ENCODE results near the gene PDCL2.
"Not testable (repeated sequence)": the region's sequence is repeated elsewhere in the genome, so short reads cannot be mapped to it uniquely, and the experiment has no call there.

The PDCL2 gene
- 0 reads per million in 2 donors for total RNA-seq

GRCh38 chr4:55592014-55592413 lies at the start of gene PDCL2:
Gene PDCL2, minus strand, starts transcription at chr4:55592245. Its CDS starts 136 bp downstream, at chr4:55592109.
- DNase-seq: no peak

GRCh38 chr4:55637272-55637820 lies 45.3 kb upstream of the PDCL2 start:
- DNase-seq: no peak

- no peak for DNase-seq
Observed at GRCh38 chr4:55636656-55636999, 44.6 kb upstream of the PDCL2 start.

GRCh38 chr4:55635741-55636655 lies 44.0 kb upstream of the PDCL2 start, which contains the start of gene NMU:
Gene NMU, minus strand, starts transcription at chr4:55636298. Its CDS starts 106 bp downstream, at chr4:55636192.
- peak in 2 of 5 experiments; percentile 12 to 62 for DNase-seq

GRCh38 chr4:55635282-55635681 lies 43.2 kb upstream of the PDCL2 start:
- DNase-seq: no peak

- no peak for DNase-seq
Observed at GRCh38 chr4:55634417-55635128, 42.5 kb upstream of the PDCL2 start.

GRCh38 chr4:55633903-55634302 lies 41.9 kb upstream of the PDCL2 start:
- no peak for DNase-seq

GRCh38 chr4:55625835-55626234 lies 33.8 kb upstream of the PDCL2 start:
- no peak for DNase-seq

- not testable (repeated sequence) for DNase-seq
Observed at GRCh38 chr4:55624063-55624462, 32.0 kb upstream of the PDCL2 start.

GRCh38 chr4:55618546-55619143 lies 26.6 kb upstream of the PDCL2 start:
- DNase-seq: no peak

- DNase-seq: peak in 1 of 5 experiments; percentile 53
Observed at GRCh38 chr4:55617587-55618197, 25.6 kb upstream of the PDCL2 start.

- DNase-seq: no peak
Observed at GRCh38 chr4:55615008-55615407, 23.0 kb upstream of the PDCL2 start.

- no peak for DNase-seq
Observed at GRCh38 chr4:55613621-55614020, 21.6 kb upstream of the PDCL2 start.

GRCh38 chr4:55612341-55612740 lies 20.3 kb upstream of the PDCL2 start:
- DNase-seq: no peak

GRCh38 chr4:55611358-55612059 lies 19.5 kb upstream of the PDCL2 start:
- DNase-seq: no peak

- DNase-seq: no peak
Observed at GRCh38 chr4:55610381-55610780, 18.3 kb upstream of the PDCL2 start.

GRCh38 chr4:55609393-55609866 lies 17.4 kb upstream of the PDCL2 start:
- DNase-seq: no peak

GRCh38 chr4:55608591-55608990 lies 16.5 kb upstream of the PDCL2 start:
- DNase-seq: no peak

GRCh38 chr4:55604996-55605395 lies 13.0 kb upstream of the PDCL2 start:
- no peak for DNase-seq

GRCh38 chr4:55600640-55601039 lies 8.6 kb upstream of the PDCL2 start:
- no peak for DNase-seq

GRCh38 chr4:55598641-55599040 lies 6.6 kb upstream of the PDCL2 start:
- DNase-seq: no peak

- no peak for DNase-seq
Observed at GRCh38 chr4:55588160-55588559, 3.9 kb downstream of the PDCL2 start.

All from T-helper 2 cell (primary cell).